Uterus (tissue), 2 donors: ENCODE measurements around the gene CDYL2.

Experiments
- POLR2A ChIP-seq, 2 donors: fragments of 450-650 bp; IDR thresholded peaks; one replicate each; pipeline ENCODE4 v1.6.1; 2016; ENCODE audit warnings: antibody characterized with exemption in 2 of 2, mild to moderate bottlenecking in 1 of 2, moderate library complexity in 1 of 2
- TF ChIP-seq, protein P1 (sequence below), 4 experiments: fragments of 200-600 bp in 2 of 4; fragments of 450-650 bp in 2 of 4; sonication (generic) in 2 of 4; IDR thresholded peaks; one replicate each; pipeline ENCODE4 v1.5.1; 2016 to 2019; ENCODE audit warnings: antibody characterized with exemption in 4 of 4, mild to moderate bottlenecking in 2 of 4, moderate library complexity in 1 of 4

- TF ChIP-seq, protein P1, sequence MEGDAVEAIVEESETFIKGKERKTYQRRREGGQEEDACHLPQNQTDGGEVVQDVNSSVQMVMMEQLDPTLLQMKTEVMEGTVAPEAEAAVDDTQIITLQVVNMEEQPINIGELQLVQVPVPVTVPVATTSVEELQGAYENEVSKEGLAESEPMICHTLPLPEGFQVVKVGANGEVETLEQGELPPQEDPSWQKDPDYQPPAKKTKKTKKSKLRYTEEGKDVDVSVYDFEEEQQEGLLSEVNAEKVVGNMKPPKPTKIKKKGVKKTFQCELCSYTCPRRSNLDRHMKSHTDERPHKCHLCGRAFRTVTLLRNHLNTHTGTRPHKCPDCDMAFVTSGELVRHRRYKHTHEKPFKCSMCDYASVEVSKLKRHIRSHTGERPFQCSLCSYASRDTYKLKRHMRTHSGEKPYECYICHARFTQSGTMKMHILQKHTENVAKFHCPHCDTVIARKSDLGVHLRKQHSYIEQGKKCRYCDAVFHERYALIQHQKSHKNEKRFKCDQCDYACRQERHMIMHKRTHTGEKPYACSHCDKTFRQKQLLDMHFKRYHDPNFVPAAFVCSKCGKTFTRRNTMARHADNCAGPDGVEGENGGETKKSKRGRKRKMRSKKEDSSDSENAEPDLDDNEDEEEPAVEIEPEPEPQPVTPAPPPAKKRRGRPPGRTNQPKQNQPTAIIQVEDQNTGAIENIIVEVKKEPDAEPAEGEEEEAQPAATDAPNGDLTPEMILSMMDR (IDR thresholded peaks at IDR 0.05), result no peak
- TF ChIP-seq POLR2A (IDR thresholded peaks at IDR 0.05), result no peak
These were observed 133.0 kb downstream of the CDYL2 start for GRCh38 chr16:80671281-80671849.
